Suprapubic skin (tissue), 3 donors: ENCODE results near the gene GBX2.

Source experiments
- CTCF ChIP-seq, 2 donors: fragments of 200-600 bp in 1 of 2; fragments of 450-650 bp in 1 of 2; sonication (generic) in 1 of 2; IDR thresholded peaks; one replicate each; pipeline ENCODE4 v1.5.1; 2016 to 2019; ENCODE audit warnings: antibody characterized with exemption in 2 of 2, mild to moderate bottlenecking in 1 of 2, moderate library complexity in 1 of 2
- POLR2A ChIP-seq, 2 donors: fragments of 450-650 bp; IDR thresholded peaks; one replicate each; pipeline ENCODE4 v1.6.1; 2017; ENCODE audit warnings: antibody characterized with exemption in 2 of 2, mild to moderate bottlenecking in 2 of 2, moderate library complexity in 2 of 2

DNA sequence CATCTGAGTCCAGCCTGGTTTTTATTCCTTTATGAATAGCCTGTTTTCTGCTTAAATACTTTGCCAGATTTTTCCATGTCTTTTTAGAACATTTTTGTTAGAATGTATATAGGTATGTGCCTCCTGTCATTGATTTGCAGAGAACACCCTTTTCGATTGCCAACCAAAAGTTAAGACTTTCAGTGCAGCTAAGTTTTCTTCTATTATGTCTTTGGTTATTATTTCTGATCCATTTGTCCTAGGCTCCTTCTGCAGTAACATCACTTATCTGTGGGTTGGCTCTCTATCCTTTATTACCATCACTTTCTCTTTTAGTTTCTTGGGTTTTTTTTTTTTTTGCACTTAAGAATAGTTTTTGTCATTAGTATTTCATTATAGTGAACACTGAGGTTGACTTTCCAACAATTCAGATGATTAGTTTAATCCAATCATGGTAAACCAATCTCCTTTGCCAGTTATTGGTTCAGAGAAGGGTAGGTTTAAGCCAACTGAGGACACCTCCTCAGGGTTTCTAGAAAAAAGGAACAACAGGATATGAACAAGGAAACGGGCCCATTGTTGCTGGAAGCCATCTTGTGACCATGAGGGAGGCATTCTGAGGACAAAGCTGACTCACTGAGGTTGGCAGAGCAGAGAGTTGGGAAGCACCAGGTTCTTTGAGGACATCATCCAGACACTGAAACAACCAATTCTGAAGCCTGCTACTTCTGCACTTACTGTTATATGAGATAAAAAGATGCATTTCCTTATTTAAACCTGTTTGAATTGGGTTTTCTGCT is 37.9 kb upstream of the GBX2 start:
- no peak for TF ChIP-seq CTCF (IDR thresholded peaks at IDR 0.05)
- TF ChIP-seq POLR2A (IDR thresholded peaks at IDR 0.05): no peak
